Smooth muscle cell (in vitro differentiated cells): ENCODE data around the gene SAMD4B. TPM values are rescaled to one million over a fixed set of nuclear protein-coding genes. Genes with fewer than 3 reads are reported as not detected.

Source experiments
- DNase-seq: peaks from one replicate; lab custom pipeline; 2025; ENCODE audit not compliant: unreplicated experiment; lab: John Stamatoyannopoulos, UW
- H2AFZ ChIP-seq: fragments of 200-600 bp; sonication (generic); 2 replicates; pipeline ENCODE4 v1.6.0; 2016; ENCODE audit warnings: antibody characterized with exemption, low read depth, mild to moderate bottlenecking
- H3F3A ChIP-seq: fragments of 200-600 bp; sonication (generic); 2 replicates; pipeline ENCODE4 v1.6.0; 2017; ENCODE audit warnings: antibody characterized with exemption, low read depth
- H3K27ac ChIP-seq: fragments of 200-600 bp; sonication (generic); 2 replicates; pipeline ENCODE4 v1.5.1; 2016; ENCODE audit warnings: low read depth, mild to moderate bottlenecking
- H3K27me3 ChIP-seq: fragments of 200-600 bp; sonication (generic); 2 replicates; pipeline ENCODE4 v1.6.1; 2016; ENCODE audit warnings: low read depth, mild to moderate bottlenecking
- H3K36me3 ChIP-seq: fragments of 200-600 bp; sonication (generic); 2 replicates; pipeline ENCODE4 v1.5.1; 2016; ENCODE audit warnings: low read depth
- H3K4me1 ChIP-seq: fragments of 200-600 bp; sonication (generic); 2 replicates; pipeline ENCODE4 v1.5.1; 2016; ENCODE audit warnings: low read depth
- H3K4me2 ChIP-seq: fragments of 200-600 bp; sonication (generic); 2 replicates; pipeline ENCODE4 v1.6.0; 2016; ENCODE audit warnings: mild to moderate bottlenecking
- H3K4me3 ChIP-seq: fragments of 200-600 bp; sonication (generic); 2 replicates; pipeline ENCODE4 v1.5.1; 2016; ENCODE audit warnings: mild to moderate bottlenecking
- H3K79me2 ChIP-seq: fragments of 200-600 bp; sonication (generic); 2 replicates; pipeline ENCODE4 v1.6.0; 2016; ENCODE audit warnings: low read depth, mild to moderate bottlenecking
- H3K9ac ChIP-seq: fragments of 200-600 bp; sonication (generic); 2 replicates; pipeline ENCODE4 v1.6.0; 2016; ENCODE audit warnings: low read depth
- H3K9me3 ChIP-seq: fragments of 200-600 bp; sonication (generic); replicated peaks from 2 replicates; pipeline ENCODE4 v1.5.1; 2016; ENCODE audit warnings: low read depth
- H4K20me1 ChIP-seq: fragments of 200-600 bp; sonication (generic); 2 replicates; pipeline ENCODE4 v1.6.0; 2016; ENCODE audit warnings: low read depth
- CTCF ChIP-seq: fragments of 200-600 bp; sonication (generic); IDR thresholded peaks from 2 replicates; pipeline ENCODE4 v1.5.1; 2017; ENCODE audit warnings: borderline replicate concordance, mild to moderate bottlenecking, antibody characterized with exemption; ENCODE audit not compliant: insufficient read depth, poor library complexity, severe bottlenecking
- WGBS: methylation state at CpG from one replicate; pipeline ENCODE4 v1.1.7; 2016; ENCODE audit warnings: low lambda C conversion rate; 5-methylcytosine and 5-hydroxymethylcytosine counted together
- polyA plus RNA-seq: library from polyadenylated mRNA; unstranded; fragments of >200 nt; fragmentation: Nextera tagmentation; extraction: Ambion mirVana; gene quantifications from 2 replicates; pipeline ENCODE4 v1.2.1, GENCODE V29; 2016
- total RNA-seq: library from RNA; depleted of rRNA; stranded (reverse); fragments of >200 nt; gene quantifications from 2 replicates; pipeline ENCODE4 v1.2.3, GENCODE V29; 2014

The SAMD4B gene
- total and polyA plus RNA-seq, 2 experiments from 2014 or later, result 58.3 to 61.8 TPM

GRCh38 chr19:39410017-39410830, 68.0 kb downstream of the SAMD4B start:
- WGBS, result 8% methylated on average over 13 of the region's 35 CpGs
- peak overlapping the region; percentile 94 for H3K4me2 ChIP-seq
- TF ChIP-seq CTCF, result no peak
- H4K20me1 ChIP-seq, result peaks cover 34% of the 10 kb centered on the region
- H3K36me3 ChIP-seq, result no peaks in the 10 kb centered on the region
- DNase-seq, result no peak
- H3K4me1 ChIP-seq, result peaks cover 17% of the 10 kb centered on the region
- H3K4me3 ChIP-seq, result peak overlapping the region; percentile 96
- no peak overlapping the region for H2AFZ ChIP-seq
- no peaks in the 10 kb centered on the region for H3K9me3 ChIP-seq
- H3K27ac ChIP-seq, result peak overlapping the region; percentile 95
- peak overlapping the region; percentile 92 for H3K9ac ChIP-seq
- H3F3A ChIP-seq, result peaks cover 24% of the 10 kb centered on the region
- H3K79me2 ChIP-seq, result peaks cover 49% of the 10 kb centered on the region
- no peaks in the 10 kb centered on the region for H3K27me3 ChIP-seq

- Histone ChIP-seq H3K36me3 (no peaks in the 10 kb centered on the region), H3K79me2 (peaks cover 55% of the 10 kb centered on the region), H3K9me3 (no peaks in the 10 kb centered on the region), H4K20me1 (peaks cover 39% of the 10 kb centered on the region), H2AFZ (no peak overlapping the region), H3K27ac (peak overlapping the region; percentile 95), H3K9ac (peak overlapping the region; percentile 92), H3K4me2 (peak overlapping the region; percentile 94), H3K4me1 (peaks cover 20% of the 10 kb centered on the region), H3K27me3 (no peaks in the 10 kb centered on the region), H3K4me3 (peak overlapping the region; percentile 96), H3F3A (peaks cover 24% of the 10 kb centered on the region)
- DNase-seq, result no peak
- 81% methylated on average over 1 of the region's 1 CpG for whole genome bisulfite sequencing
- no peak for TF ChIP-seq CTCF
These were observed 68.5 kb downstream of the SAMD4B start for GRCh38 chr19:39410831-39411080.

DNA sequence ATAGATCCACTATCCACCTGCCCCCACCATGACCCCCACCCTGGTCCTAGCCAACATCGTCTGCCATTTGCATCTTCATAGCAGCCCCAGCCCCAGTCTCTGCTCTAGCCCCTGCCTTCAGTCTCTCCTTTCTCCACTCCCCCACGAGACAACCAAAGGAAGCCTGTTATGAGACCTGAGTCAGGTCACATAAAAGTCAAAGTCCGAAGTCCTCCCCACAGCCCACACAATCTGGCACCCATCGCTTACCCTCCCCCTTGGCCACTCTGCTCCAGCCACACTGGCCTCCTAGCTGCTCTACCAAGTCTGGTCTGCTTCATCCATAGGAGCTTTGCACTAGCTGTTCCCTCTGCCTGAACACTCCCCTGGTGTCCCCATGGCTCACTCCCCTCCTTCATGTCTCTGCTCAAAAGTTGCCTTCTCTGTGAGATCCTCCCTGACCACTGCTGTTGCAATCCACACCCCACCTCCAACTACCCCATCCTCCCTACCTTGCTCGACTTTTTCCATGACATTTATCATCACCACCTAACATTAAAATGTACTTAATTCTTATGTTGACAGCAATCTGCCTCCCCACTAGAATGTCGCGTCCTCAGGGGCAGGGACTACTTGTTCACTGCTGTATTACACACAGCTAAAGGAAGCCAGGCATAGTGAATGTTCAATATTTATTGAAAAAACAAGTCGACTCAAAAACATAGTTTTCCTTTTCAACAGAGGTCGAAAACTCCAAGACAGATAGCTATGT, 69.0 kb downstream of the SAMD4B start:
- 27% methylated on average over 9 of the region's 9 CpGs for WGBS
- Histone ChIP-seq H3K27ac (peak overlapping the region; percentile 95), H3F3A (peaks cover 24% of the 10 kb centered on the region), H3K4me1 (peaks cover 20% of the 10 kb centered on the region), H3K27me3 (no peaks in the 10 kb centered on the region), H3K4me3 (peak overlapping the region; percentile 96), H2AFZ (no peak overlapping the region), H3K4me2 (peak overlapping the region; percentile 94), H3K9me3 (no peaks in the 10 kb centered on the region), H3K9ac (no peak overlapping the region), H3K79me2 (peaks cover 60% of the 10 kb centered on the region), H4K20me1 (peaks cover 44% of the 10 kb centered on the region), H3K36me3 (no peaks in the 10 kb centered on the region)
- DNase-seq, result no peak
- TF ChIP-seq CTCF, result no peak
